GM18505 (cell line): ENCODE data around the gene RNASE12.
"Not testable (repeated sequence)": the region's sequence is repeated elsewhere in the genome, so short reads cannot be mapped to it uniquely, and the experiment has no call there.

ENCODE experiments used
- ATAC-seq: cut with Tn5 transposase; IDR thresholded peaks from one replicate; pipeline ENCODE4 v1.9.1; 2021; ENCODE audit not compliant: unreplicated experiment
- POLR2A ChIP-seq: IDR thresholded peaks from 4 replicates; pipeline ENCODE4 v1.6.1; 2011; ENCODE audit warnings: borderline replicate concordance; ENCODE audit not compliant: insufficient read depth, insufficient read length; ENCODE audit errors: extremely low read depth

Gene RNASE12

DNA sequence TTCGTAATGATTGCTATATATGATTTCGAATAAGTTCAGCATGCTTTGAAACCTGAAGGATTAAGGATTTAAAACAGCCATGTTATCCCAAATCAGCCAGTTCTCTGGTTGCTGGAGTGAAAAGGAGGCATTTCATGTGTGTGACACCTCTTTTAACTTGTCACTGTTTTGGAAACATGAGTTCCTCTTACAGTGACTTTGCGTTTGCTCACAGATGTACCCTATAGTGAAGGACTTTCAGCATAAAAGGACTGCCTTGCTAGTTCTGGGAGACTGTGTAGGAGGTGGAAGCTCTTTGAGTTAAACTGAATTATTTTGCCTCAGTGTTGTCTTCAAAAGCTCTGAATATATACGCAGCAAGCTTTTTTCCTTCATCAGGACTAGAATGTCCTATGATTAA, 10.9 kb downstream of the RNASE12 start:
- TF ChIP-seq POLR2A, result no peak
- ATAC-seq, result no peak

GRCh38 chr14:20578784-20579502, 12.2 kb downstream of the RNASE12 start:
- no peak for ATAC-seq
- TF ChIP-seq POLR2A, result no peak

GRCh38 chr14:20578325-20578724, 12.9 kb downstream of the RNASE12 start:
- no peak for ATAC-seq
- TF ChIP-seq POLR2A, result no peak

DNA sequence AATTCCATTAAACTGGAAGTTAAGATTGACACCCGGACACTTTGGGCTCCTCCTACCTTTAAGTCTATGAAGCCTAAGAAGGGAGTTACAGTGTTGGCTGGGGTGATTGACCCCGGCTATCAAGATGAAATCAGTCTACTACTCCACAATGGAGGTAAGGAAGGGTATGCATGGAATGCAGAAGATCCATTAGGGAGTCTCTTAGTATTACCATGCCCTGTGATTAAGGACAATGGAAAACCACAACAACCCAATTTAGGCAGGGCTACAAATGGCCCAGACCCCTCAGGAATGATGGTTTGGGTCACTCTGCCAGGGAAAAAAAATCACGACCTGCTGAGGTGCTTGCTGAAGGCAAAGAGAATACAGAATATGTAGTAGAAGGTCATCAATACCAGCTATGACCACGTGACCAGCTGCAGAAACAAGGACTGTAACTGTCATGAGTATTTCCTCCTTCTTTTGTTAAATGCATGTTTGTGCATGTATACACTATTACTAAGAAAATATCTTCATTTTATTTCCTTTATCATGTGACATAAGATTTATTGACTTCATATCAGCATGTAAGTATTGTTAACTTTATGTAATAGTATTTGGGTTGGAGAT, 18.7 kb downstream of the RNASE12 start:
- not testable (repeated sequence) for ATAC-seq

DNA sequence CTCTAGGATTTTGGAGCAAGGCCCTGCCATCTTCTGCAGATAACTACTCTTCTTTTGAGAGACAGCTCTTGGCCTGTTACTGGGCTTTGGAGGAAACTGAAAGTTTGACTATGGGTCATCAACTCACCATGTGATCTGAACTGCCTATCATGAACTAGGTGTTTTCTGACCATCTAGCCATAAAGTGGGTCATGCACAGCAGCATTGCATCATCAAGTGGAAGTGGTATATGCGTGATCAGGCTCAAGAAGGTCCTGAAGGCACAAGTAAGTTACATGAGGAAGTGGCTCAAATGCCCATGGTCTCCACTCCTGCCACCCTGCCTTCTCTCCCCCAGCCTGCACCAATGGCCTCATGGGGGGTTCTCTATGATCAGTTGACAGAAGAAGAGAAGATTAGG, 20.5 kb downstream of the RNASE12 start:
- ATAC-seq, result not testable (repeated sequence)

- not testable (repeated sequence) for ATAC-seq
These were observed 21.3 kb downstream of the RNASE12 start for GRCh38 chr14:20569865-20570264.

DNA sequence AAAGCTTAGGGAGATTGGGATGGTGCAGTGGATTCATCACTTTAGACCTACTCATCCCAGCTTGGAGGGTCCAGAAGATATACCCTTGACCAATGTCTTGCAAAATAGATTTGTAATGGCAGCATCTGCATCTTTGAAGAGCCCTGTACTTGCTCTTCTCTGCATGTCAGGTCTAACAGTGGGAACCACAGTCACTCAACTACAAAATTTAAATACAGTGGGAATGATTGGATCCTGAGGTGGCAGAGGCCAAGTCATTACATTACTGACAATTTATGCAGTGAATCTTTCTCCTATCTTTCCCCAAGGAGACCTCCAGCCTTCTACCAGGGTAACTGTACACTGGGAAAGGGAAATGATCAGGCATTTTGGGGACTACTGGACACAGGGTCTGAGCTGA, 22.1 kb downstream of the RNASE12 start:
- no peak for TF ChIP-seq POLR2A
- ATAC-seq, result no peak

DNA sequence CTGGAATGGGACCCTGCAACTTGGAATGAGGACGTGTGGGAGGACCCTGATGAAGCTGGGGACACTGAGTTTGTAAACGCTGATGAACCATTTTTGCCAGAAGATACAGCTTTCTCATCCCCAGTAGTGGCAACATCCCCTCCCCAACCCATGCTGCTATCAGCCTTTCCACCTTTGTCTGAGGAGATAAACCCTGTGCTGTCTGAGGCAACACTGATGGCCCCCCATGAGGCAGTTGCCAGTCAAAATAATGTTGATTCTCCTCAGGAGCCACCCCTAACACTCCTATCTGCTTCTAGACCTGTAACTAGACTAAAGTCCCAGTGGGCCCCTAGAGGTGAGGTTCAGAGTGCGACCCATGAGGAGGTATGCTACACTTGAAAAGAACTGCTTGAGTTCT, 22.8 kb downstream of the RNASE12 start:
- TF ChIP-seq POLR2A, result no peak
- no peak for ATAC-seq

DNA sequence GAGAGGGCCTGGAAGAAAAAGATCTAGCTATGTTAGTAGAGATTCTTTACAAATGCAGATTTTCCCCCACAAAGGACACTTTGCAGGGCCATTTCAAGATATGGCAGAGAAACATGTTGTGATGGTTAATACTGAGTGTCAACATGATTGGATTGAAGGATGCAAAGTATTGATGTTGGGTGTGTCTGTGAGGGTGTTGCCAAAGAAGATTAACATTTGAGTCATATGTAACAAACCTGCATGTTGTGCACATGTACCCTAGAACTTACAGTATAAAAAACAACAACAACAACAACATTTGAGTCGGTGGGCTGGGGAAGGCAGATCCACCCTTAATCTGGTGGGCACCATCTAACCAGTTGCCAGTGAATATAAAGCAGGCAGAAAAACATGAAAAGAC, 24.0 kb downstream of the RNASE12 start:
- not testable (repeated sequence) for ATAC-seq

DNA sequence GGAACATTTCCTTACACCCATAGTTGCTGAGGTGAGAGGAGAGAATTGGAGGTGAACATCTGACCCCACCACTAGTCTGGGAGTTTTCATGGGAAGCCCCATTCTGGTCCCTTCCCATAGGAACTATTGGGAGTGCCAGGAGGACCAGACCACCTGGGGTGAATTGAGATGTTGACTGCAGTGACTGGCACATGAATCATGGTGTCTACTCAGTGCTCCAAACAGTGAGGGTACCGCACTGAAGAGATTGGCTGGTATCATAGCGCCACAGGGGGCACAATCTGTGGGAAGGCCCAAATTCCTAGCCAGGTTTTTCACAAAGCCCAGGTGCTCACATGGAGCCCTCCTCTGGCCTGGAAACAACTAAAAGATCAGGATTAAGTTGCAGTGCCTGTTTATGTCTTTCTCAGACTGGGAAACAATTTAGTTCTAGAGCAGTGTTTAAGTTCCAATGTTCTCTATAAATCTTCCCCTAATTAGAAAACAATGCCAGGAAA, 26.6 kb downstream of the RNASE12 start:
- ATAC-seq, result no peak
- TF ChIP-seq POLR2A, result no peak

- no peak for ATAC-seq
- no peak for TF ChIP-seq POLR2A
These were observed 27.2 kb downstream of the RNASE12 start for GRCh38 chr14:20563971-20564370.

GRCh38 chr14:20560961-20561360, 30.2 kb downstream of the RNASE12 start, which contains the start of gene RNASE9:
Gene RNASE9, minus strand, starts transcription at chr14:20561047.
- no peak for ATAC-seq
- TF ChIP-seq POLR2A, result no peak

DNA sequence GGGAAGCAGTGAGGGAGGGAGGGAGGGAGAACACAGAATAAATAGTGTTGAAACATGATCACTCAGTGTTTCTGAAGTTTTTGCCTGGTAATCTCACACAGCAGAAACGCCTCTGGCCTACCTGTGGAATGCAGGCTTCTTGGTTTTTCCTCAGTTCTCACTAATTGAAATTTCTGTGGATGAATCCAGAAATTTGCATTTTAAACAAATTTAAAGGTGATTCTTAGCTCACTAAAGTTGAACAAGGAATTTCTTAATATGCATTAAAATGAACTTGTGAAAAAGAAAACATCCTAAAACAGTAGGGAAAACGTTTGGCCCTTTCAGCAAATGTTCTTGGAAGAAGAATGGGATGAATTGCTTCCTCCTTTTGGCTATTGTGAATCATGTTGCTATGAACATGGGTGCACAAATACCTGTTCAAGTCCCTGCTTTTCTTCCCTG, 31.7 kb downstream of the RNASE12 start:
- ATAC-seq, result no peak
- TF ChIP-seq POLR2A, result no peak

GRCh38 chr14:20557212-20557542, 34.0 kb downstream of the RNASE12 start:
- no peak for ATAC-seq
- TF ChIP-seq POLR2A, result no peak

- no peak for TF ChIP-seq POLR2A
- no peak for ATAC-seq
These were observed 34.5 kb downstream of the RNASE12 start for GRCh38 chr14:20556500-20557211.

DNA sequence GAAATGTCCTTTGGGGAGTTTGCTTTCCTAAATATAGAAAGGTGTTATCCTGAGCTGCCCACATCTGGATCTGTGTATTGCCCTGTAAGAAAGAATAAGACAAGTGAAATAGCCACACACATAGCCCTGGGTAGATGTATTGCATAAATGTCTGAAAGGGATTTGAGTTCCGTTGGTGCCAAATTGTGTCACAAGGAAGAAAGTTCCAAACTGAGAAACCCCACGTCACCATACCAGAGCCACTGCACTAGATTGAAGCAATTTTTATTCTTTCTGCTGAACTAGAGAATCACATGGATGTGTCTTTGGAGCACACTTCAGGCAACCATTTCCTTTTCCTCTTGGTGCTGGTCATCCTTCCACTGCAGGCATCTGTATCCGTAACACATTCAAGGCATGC, 35.3 kb downstream of the RNASE12 start:
- no peak for ATAC-seq

More for the DNA sequence above, 35.3 kb downstream of the RNASE12 start:
- no peak for TF ChIP-seq POLR2A
